K562 (cell line): Measurements from ENCODE around the gene GPR108. TPM values are rescaled to one million over a fixed set of nuclear protein-coding genes. Genes with fewer than 3 reads are reported as not detected.

ENCODE experiments used
- CBX3 ChIP-seq, 2 experiments: IDR thresholded peaks; 1 replicate in 1 of 2; 2 replicates in 1 of 2; pipeline ENCODE4 v1.6.1; 2012; ENCODE audit warnings: inconsistent platforms in 2 of 2, low read length in 2 of 2, borderline replicate concordance in 1 of 2, control low read depth in 1 of 2
- CEBPB ChIP-seq: fragments of 450-650 bp; IDR thresholded peaks from 2 replicates; pipeline ENCODE4 v1.6.1; 2016; ENCODE audit warnings: missing genetic modification characterization, missing compliant biosample characterization
- CHD1 ChIP-seq: fragments of 200-600 bp; sonication (generic); IDR thresholded peaks from one replicate; pipeline ENCODE4 v1.6.1; 2012; ENCODE audit warnings: mild to moderate bottlenecking, moderate library complexity, low read length, inconsistent platforms
- E2F4 ChIP-seq: sonication (generic); formaldehyde crosslinking; IDR thresholded peaks from 2 replicates; pipeline ENCODE4 v1.8.0; 2022; ENCODE audit warnings: mild to moderate bottlenecking, low read depth, missing genetic modification reagents
- ERF ChIP-seq: fragments of 450-650 bp; formaldehyde crosslinking; IDR thresholded peaks from 2 replicates; pipeline ENCODE4 v1.4.0; 2020; ENCODE audit warnings: mild to moderate bottlenecking, mixed read lengths
- HNRNPL ChIP-seq: fragments of 200-400 bp; formaldehyde crosslinking; IDR thresholded peaks from 2 replicates; pipeline ENCODE4 v1.6.1; 2017; ENCODE audit warnings: low read depth, mild to moderate bottlenecking, low read length
- ILF3 ChIP-seq: fragments of 450-650 bp; IDR thresholded peaks from 2 replicates; pipeline ENCODE4 v1.6.1; 2018; ENCODE audit warnings: antibody characterized with exemption, mild to moderate bottlenecking, moderate library complexity, borderline replicate concordance
- JUN ChIP-seq, 2 experiments: sonication (generic) in 1 of 2; formaldehyde crosslinking in 1 of 2; IDR thresholded peaks; 2 replicates each; pipeline versions ENCODE4 v1.6.1 to v1.8.0; 2012 to 2022; ENCODE audit warnings: borderline replicate concordance in 2 of 2, mild to moderate bottlenecking in 2 of 2, improper control_type of control experiment in 1 of 2, low read depth in 1 of 2, low read length in 1 of 2, missing genetic modification reagents in 1 of 2
- KDM4B ChIP-seq, 2 experiments: fragments of 450-650 bp in 1 of 2; sonication (generic) in 1 of 2; IDR thresholded peaks; 2 replicates each; pipeline ENCODE4 v1.6.1; 2016 to 2017; ENCODE audit warnings: borderline replicate concordance in 2 of 2, antibody characterized with exemption in 1 of 2, low read depth in 1 of 2, mild to moderate bottlenecking in 1 of 2
- L3MBTL2 ChIP-seq: fragments of 450-650 bp; IDR thresholded peaks from 2 replicates; pipeline ENCODE4 v1.6.1; 2016; ENCODE audit warnings: mild to moderate bottlenecking, moderate library complexity
- MCM7 ChIP-seq, 2 experiments: fragments of 450-650 bp; IDR thresholded peaks; 2 replicates each; pipeline ENCODE4 v1.6.1; 2016 to 2018
- MTA1 ChIP-seq: fragments of 450-650 bp; IDR thresholded peaks from 2 replicates; pipeline ENCODE4 v1.6.1; 2017; ENCODE audit warnings: borderline replicate concordance
- NR2C1 ChIP-seq, 2 experiments: fragments of 450-650 bp; IDR thresholded peaks; 2 replicates each; pipeline ENCODE4 v1.6.1; 2017; ENCODE audit warnings: mild to moderate bottlenecking in 2 of 2, antibody characterized with exemption in 1 of 2, inconsistent platforms in 1 of 2, missing compliant biosample characterization in 1 of 2, missing genetic modification characterization in 1 of 2
- NR2F6 ChIP-seq: fragments of 450-650 bp; formaldehyde crosslinking; IDR thresholded peaks from 2 replicates; pipeline ENCODE4 v1.4.0; 2020; ENCODE audit warnings: mild to moderate bottlenecking
- PCBP1 ChIP-seq: fragments of 200-400 bp; formaldehyde crosslinking; IDR thresholded peaks from 2 replicates; pipeline ENCODE4 v1.6.1; 2018; ENCODE audit warnings: mild to moderate bottlenecking, low read depth, low read length; ENCODE audit not compliant: poor library complexity, severe bottlenecking
- PHF8 ChIP-seq: fragments of 200-600 bp; sonication (generic); IDR thresholded peaks from 2 replicates; pipeline ENCODE4 v1.6.1; 2012; ENCODE audit warnings: mixed run types, mild to moderate bottlenecking, inconsistent platforms, low read length, moderate library complexity, borderline replicate concordance
- RHOXF2B ChIP-seq: fragments of 250-450 bp; sonication (Bioruptor Pico); conservative IDR thresholded peaks from 2 replicates; pipeline ENCODE4 v1.5.1; 2021
- SMAD3 ChIP-seq: fragments of 450-650 bp; formaldehyde crosslinking; conservative IDR thresholded peaks from 2 replicates; pipeline ENCODE4 v1.4.0; 2020; ENCODE audit warnings: mild to moderate bottlenecking
- SMAD4 ChIP-seq: fragments of 250-450 bp; sonication (Bioruptor Pico); conservative IDR thresholded peaks from 2 replicates; pipeline ENCODE4 v1.8.0; 2021; ENCODE audit warnings: inconsistent platforms, mild to moderate bottlenecking, moderate library complexity
- SRSF3 ChIP-seq: fragments of 200-400 bp; formaldehyde crosslinking; IDR thresholded peaks from 2 replicates; pipeline ENCODE4 v1.6.1; 2016; ENCODE audit warnings: mild to moderate bottlenecking, low read length, moderate library complexity; ENCODE audit not compliant: insufficient read depth
- TAF7 ChIP-seq: fragments of 450-650 bp; IDR thresholded peaks from 2 replicates; pipeline ENCODE4 v1.6.1; 2016; ENCODE audit warnings: missing genetic modification characterization, missing compliant biosample characterization
- TCF3 ChIP-seq: sonication (generic); formaldehyde crosslinking; IDR thresholded peaks from 2 replicates; pipeline ENCODE4 v1.4.0; 2020; ENCODE audit warnings: mild to moderate bottlenecking, missing genetic modification reagents
- TGIF2 ChIP-seq: sonication (generic); formaldehyde crosslinking; IDR thresholded peaks from 2 replicates; pipeline ENCODE4 v1.8.1; 2022; ENCODE audit warnings: mild to moderate bottlenecking, missing genetic modification reagents, moderate library complexity
- USF2 ChIP-seq: sonication (generic); formaldehyde crosslinking; IDR thresholded peaks from 2 replicates; pipeline ENCODE4 v1.5.0; 2020; ENCODE audit warnings: missing genetic modification reagents
- ZNF184 ChIP-seq: sonication (generic); formaldehyde crosslinking; IDR thresholded peaks from 2 replicates; pipeline ENCODE4 v1.5.0; 2020; ENCODE audit warnings: missing genetic modification reagents
- ZNF263 ChIP-seq: sonication (generic); formaldehyde crosslinking; IDR thresholded peaks from 2 replicates; pipeline ENCODE4 v1.8.0; 2022; ENCODE audit warnings: mild to moderate bottlenecking, missing genetic modification reagents, borderline replicate concordance
- polyA plus RNA-seq, 8 experiments: library from polyadenylated mRNA; depleted of rRNA in 4 of 8; stranded (reverse) in 5 of 8; unstranded in 3 of 8; fragments of >200 nt; fragmentation: Nextera tagmentation in 2 of 8; fragmentation: Illumina TruSeq in 1 of 8; extraction: Ambion mirVana in 2 of 8; extraction: Trizol in 1 of 8; gene quantifications; 2 replicates each; pipeline versions ENCODE4 v1.2.1 to v1.2.3, GENCODE V29; 2011 to 2014; ENCODE audit warnings: inconsistent platforms in 1 of 8, missing spikeins in 1 of 8
- total RNA-seq, 7 experiments: library from RNA; depleted of rRNA in 6 of 7; stranded (reverse); fragments of >200 nt in 6 of 7; fragmentation: Illumina TruSeq in 2 of 7; extraction: Trizol in 2 of 7; gene quantifications; 2 replicates each; pipeline versions ENCODE4 v1.2.1 to v1.2.3, GENCODE V29; 2011 to 2021; ENCODE audit warnings: low replicate concordance in 1 of 7

GPR108 gene
- total and polyA plus RNA-seq, 9 of the 15 experiments (the other 6 are each of a cell fraction or from before 2014, with no cell fraction given): 2.4 to 33.2 (median 24.4) TPM

- TF ChIP-seq PHF8 (peak; percentile 6; the same call in 1 of the 2 replicates), SRSF3 (no peak), RHOXF2B (CRISPR knock-in tag) (no peak), SMAD4 (peak; percentile 58), TGIF2 (no peak), E2F4 (CRISPR knock-in tag) (no peak), CHD1 (no peak), JUN (IDR thresholded peaks at IDR 0.05; ENCODE audit: borderline replicate concordance, low read depth, low read length) (no peak), JUN (CRISPR knock-in tag; IDR thresholded peaks at IDR 0.05; ENCODE audit: borderline replicate concordance) (no peak), ZNF184 (CRISPR knock-in tag) (no peak), MTA1 (peak; percentile 48; the same call in 1 of the 2 replicates), ZNF263 (CRISPR knock-in tag) (no peak; the same call in 1 of the 2 replicates), HNRNPL (no peak), SMAD3 (CRISPR knock-in tag) (no peak), ILF3 (no peak), TAF7 (tag) (0 out of 2 replicates have a peak, but pooled peaks have one; percentile 14), CEBPB (tag) (peak; percentile 90), MCM7 (IDR thresholded peaks at IDR 0.05) (no peak), PCBP1 (no peak), L3MBTL2 (no peak), NR2C1 (IDR thresholded peaks at IDR 0.05) (peak; percentile 98), NR2C1 (tag; IDR thresholded peaks at IDR 0.05) (peak; percentile 98), CBX3 (IDR thresholded peaks at IDR 0.05; ENCODE audit: borderline replicate concordance in 1 of 2, low read length in 2 of 2) (no peak), USF2 (CRISPR knock-in tag) (no peak), ERF (0 out of 2 replicates have a peak, but pooled peaks have one; percentile 58), NR2F6 (CRISPR knock-in tag) (0 out of 2 replicates have a peak, but pooled peaks have one; percentile 30), TCF3 (CRISPR knock-in tag) (peak; percentile 71), KDM4B (IDR thresholded peaks at IDR 0.05; ENCODE audit: borderline replicate concordance in 2 of 2, low read depth in 1 of 2) (no peak)
These were observed 750 bp upstream of the GPR108 start (continued) for GRCh38 chr19:6737873-6738786.
